HPDE6-E6E7 (cell line): ENCODE data around the gene SLC9A5.

ENCODE experiments used
- DNase-seq: peaks from one replicate; pipeline ENCODE4 v3.0.0; 2011; ENCODE audit warnings: missing footprints; ENCODE audit errors: extremely low spot score

Gene SLC9A5

DNA sequence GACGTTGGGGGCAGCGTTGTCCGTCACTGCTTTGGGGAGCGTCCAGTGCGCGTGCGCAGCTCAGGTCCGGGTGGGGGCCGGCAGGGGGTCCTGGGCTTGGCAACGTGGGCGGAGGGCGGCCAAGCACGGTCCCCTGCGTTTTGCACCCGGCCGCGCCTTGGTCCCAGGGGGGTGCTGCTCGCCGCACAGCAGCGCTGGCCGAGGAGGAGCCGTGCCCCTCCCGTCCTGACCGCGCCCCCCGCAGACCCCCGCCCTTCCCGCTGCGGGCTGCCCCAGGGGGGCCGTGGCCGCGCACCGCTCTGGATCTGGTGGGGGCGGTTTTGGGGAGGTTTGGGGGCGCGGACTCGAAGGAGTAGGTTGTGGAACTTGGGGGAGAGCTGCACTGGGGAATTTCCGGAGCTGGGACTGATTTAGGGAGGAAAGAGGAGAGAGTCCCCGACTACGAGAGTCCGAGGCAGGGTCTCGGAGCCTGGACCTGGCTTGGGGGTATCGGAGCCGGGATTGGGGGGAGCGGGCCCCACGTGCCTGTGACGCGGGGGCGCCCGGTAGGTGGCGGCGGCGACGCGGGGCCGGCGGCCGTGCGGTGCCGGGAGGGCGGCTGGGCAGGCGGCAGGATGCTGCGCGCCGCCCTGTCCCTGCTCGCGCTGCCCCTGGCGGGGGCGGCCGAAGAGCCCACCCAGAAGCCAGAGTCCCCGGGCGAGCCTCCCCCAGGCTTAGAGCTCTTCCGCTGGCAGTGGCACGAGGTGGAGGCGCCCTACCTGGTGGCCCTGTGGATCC lies at the start of gene SLC9A5:
SLC9A5 (plus strand) TSS at position 579 of the 777 bp plus-strand sequence; CDS start at position 615, 36 bp downstream.
- DNase-seq, result no peak

- DNase-seq, result peak; percentile 92
Observed at GRCh38 chr16:67199011-67199807, 49.6 kb upstream of the SLC9A5 start, which contains the start of gene ELMO3. TSS of gene ELMO3 (plus strand) at chr16:67199131. CDS start at chr16:67199327, 196 bp downstream.

- DNase-seq, result no peak
Observed at GRCh38 chr16:67199808-67200198, 49.0 kb upstream of the SLC9A5 start.

- no peak for DNase-seq
Observed at GRCh38 chr16:67200491-67200890, 48.3 kb upstream of the SLC9A5 start.

DNA sequence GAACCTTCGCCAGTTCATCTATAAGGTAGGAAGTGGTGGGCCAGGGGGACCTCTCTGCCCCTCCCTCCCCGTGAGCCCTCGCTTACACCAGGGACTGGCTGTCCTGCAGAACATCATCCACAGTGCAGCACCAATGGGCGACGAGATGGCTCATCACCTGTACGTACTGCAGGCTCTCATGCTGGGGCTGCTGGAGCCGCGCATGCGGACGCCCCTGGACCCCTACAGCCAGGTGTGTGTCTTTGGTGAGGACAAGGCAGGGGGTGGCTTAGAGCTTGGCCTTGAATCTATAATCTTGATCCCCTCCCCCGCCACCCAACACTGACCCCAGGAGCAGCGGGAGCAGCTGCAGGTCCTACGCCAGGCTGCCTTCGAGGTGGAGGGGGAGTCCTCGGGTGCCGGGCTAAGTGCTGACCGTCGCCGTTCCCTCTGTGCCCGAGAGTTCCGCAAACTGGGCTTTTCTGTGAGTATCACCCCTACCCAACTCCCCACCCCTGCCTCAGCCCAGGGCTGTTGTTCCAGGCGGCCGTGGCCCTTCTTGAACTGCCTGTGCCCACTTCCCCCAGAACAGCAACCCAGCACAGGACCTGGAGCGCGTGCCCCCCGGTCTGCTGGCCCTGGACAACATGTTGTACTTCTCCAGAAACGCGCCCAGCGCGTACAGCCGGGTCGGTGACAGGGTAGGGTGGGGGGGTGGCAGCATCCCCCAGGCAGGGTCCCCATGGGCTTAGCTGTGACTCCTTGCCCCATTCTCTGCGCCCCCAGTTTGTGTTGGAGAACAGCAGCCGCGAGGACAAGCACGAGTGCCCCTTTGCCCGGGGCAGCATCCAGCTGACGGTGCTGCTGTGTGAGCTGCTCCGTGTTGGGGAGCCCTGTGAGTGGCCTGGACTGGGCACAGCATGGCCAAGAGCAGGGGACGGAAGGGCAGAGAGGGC lies 47.1 kb upstream of the SLC9A5 start:
- DNase-seq, result no peak

GRCh38 chr16:67202426-67202825 lies 46.4 kb upstream of the SLC9A5 start:
- DNase-seq, result no peak

DNA sequence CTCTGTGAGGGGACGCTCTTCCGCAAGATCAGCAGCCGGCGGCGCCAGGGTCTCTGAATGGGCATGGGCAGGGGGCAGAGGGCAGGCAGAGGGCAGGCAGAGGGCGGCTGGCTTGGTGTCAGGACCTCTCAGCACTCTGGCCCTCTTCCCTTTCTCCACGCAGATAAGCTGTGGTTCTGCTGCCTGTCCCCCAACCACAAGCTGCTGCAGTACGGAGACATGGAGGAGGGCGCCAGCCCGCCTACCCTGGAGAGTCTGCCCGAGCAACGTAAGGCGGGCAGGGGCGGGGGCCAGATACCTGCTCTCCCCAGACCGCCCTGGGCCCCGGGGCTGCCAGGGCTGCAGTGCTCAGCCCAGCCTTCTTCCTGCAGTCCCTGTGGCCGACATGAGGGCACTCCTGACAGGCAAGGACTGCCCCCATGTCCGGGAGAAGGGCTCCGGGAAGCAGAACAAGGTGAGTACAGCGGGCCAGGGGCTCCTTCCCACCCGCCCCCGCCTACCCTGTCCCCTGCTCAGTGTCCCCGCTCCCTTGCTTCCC lies 45.8 kb upstream of the SLC9A5 start:
- no peak for DNase-seq

GRCh38 chr16:67204076-67204475 lies 44.7 kb upstream of the SLC9A5 start:
- no peak for DNase-seq

- DNase-seq, result no peak
Observed at GRCh38 chr16:67206129-67206837, 42.5 kb upstream of the SLC9A5 start.

DNA sequence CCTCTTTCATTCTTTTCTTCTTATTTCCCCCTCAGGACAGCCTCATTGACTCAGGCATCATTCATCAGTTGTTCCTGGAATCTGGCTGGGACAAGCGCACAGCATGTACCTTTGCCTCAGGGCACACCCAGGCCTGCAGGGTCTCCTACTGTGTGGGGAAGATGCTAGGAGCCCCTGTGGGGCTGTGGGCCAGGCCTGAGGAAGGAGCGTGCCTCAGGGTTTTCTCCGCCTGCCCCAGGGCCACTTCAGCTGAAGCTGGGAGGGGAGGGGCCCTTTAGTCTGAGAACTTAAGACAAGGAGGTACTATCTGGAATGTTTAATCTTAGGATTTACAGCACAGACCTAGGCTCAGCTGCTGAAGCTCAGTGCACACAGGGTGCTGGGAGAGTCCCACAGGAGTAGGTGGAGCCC lies 41.9 kb upstream of the SLC9A5 start:
- DNase-seq, result no peak

DNA sequence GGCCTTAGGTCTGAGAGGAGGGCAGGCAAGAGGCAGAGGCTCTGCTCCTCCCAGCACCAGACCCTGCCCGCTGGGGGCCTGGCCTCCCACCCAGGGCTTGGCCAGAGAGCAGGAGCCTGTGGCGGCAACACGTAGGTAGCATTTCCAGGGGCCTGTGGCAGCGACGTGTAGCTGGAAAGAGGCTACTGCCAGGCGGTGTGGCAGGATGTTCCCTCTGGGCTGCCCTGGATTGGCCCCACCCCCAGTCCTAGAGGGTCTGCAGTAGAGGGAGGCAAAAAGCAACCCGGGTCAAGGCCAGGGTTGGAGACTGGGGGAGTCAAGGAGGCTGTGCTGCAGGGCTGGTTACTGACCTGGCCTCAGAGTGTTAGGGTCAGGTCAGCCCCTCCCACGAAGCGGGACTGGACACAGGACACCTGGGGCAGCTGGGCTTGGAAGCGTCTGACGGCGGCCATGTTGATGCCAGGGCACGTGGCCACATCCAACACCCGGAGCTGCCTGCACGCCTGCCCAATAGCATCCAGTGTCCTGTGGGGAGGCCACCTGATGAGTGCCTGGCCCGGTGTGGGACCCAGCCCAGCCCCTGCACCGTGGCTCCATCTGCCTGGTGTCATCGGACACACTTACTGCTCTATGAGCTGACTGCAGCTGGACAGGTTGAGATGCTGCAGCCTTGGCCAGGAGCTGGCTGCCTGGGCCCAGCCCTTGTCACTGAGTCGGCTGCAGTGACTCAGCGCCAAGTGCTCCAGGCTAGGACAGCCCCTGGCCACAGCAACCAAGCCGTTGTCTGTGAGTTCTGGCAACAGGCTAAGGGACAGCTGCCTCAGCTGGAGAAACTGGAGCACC lies 41.3 kb upstream of the SLC9A5 start:
- DNase-seq, result peak; percentile 71

DNA sequence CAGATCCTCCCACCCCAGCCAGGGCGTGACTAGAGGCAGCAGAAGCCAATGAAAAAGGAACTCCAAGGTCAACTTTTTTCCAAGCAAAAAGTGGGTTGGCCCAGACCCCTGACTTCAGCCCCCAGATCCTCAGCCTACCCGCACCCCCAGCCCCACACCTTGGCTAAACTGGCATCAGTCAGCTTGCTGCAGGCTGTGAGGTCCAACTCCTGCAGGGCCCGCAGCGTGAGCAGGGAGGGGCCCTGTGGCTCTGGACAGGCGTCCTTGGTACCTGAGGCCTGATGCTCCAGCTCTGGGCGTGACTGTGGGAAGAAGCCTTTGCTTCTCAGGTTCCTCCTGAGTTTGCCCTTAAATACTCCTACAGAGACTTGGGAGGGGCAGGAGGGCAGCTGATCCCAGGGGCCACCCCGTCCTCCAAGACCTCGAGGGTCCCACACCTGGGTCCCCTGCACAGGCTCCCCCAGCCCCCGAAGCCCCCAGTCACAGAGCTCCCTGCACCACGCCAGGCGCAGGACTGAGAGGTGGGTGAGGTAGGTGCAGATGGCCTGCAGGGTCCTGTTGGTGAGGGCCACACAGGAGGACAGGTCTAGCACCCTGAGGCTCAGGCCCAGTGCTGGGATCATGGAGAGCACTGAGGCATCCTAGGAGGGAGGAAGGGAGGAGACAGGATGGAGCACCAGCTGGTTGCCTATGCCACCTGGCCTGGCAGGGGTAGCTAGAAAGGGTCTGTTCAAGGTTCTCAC lies 40.5 kb upstream of the SLC9A5 start:
- no peak for DNase-seq

DNA sequence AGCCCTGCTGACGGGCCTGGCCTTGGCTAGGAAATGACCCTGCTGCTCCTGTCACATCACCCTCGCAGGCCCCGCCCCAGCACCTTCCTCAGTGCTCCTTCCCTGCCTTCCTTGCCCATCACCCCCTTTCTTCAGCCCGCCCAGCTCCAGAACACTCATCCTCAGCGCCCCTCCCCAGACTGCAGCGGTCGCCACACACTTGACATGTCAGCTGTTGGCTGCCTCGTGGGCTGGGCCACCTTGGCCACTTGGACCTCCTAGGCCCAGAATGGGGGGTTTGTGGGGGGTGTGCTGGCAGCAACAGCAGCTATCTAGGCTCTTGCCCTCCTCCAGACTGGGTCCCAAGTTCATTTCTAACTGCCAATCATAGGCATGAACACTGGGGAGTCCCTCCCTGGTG lies 39.2 kb upstream of the SLC9A5 start:
- DNase-seq, result no peak

GRCh38 chr16:67210069-67210937 lies 38.5 kb upstream of the SLC9A5 start:
- no peak for DNase-seq

GRCh38 chr16:67211674-67212073 lies 37.1 kb upstream of the SLC9A5 start:
- no peak for DNase-seq

GRCh38 chr16:67212766-67213165 lies 36.0 kb upstream of the SLC9A5 start:
- DNase-seq, result no peak

DNA sequence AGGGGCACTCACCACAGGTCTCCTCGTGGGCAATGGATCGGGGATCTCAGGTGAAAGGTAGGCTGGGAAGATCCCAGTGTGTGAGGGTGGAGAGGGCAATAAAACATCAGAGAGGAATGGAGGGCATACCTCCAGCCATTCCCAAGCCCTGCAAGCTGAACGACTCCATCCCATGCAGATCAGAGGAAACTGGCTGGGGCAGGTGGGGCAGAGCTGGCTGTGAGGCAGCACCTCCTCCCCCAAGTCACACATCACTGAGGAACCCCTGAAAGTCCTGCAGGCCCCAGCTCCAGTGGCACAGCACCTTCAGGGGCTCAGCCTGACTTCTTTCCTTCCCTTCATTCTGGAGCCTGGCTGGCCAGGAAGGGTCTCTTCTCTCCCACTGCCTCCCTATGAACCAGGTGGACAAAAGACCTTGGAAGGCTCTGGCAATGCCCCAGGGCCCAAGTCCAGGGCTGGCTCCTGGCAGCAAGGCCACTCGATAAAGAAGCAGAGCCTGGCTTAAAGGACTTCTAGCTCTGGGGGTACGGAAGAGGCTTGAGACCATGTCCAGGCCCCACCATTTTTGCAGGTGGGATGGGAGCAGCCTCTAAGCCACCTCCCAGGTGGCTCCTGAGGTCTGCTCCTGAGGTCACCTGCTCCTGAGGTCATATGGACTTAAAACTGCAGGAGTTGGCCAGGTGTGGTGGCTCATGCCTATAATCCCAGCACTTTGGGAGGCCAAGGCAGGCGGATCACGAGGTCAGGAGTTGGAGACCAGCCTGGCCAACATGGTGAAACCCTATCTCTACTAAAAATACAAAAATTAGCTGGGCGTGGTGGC lies 35.4 kb upstream of the SLC9A5 start:
- no peak for DNase-seq
